ENCODE data around the gene MSRB1. TPM values are rescaled to one million over a fixed set of nuclear protein-coding genes. Genes with fewer than 3 reads are reported as not detected.

Gene MSRB1
- total and polyA plus RNA-seq, 8 donors, result 29.7 to 94.4 (median 57.0) TPM

- DNase-seq (peak in 3 of 6 donors; percentile 33 to 80 (median 58)), FAIRE-seq (no peak), ATAC-seq (peak; percentile 1 to 14 (median 4))
- peaks cover 0 to 24% (median 14%) of the 10 kb centered on the region in 3 donors for H3K36me3 ChIP-seq
- no peak for TF ChIP-seq CTCF (IDR thresholded peaks at IDR 0.05)
- no peaks in the 10 kb centered on the region for H3K27me3 ChIP-seq
- H3K4me3 ChIP-seq, result peak overlapping the region; percentile 85 to 99 (median 98)
- H3K9me3 ChIP-seq, result no peaks in the 10 kb centered on the region
- 2% methylated on average over 22 of the region's 22 CpGs for WGBS, 2 donors
- peaks cover 0 to 13% (median 12%) of the 10 kb centered on the region in 3 donors for H3K4me1 ChIP-seq
- intact Hi-C loops (cut with DNase I), result no loop called here
- H3K27ac ChIP-seq, result no peak overlapping the region
Measured at GRCh38 chr16:1972490-1972877, 29.5 kb upstream of the MSRB1 start.

GRCh38 chr16:1971796-1972489, 28.9 kb upstream of the MSRB1 start, which contains the start of gene TBL3:
TSS of gene TBL3 (plus strand) at chr16:1972053. CDS start at chr16:1972165, 112 bp downstream.
- FAIRE-seq, result no peak
- 0 to 1% methylated on average over 65 to 78 of the region's 78 CpGs for WGBS, 2 donors
- Histone ChIP-seq H3K27me3 (no peaks in the 10 kb centered on the region), H3K4me3 (peak within 1 kb of the TSS; percentile 85 to 99 (median 98)), H3K4me1 (peaks cover 0 to 13% (median 12%) of the 10 kb centered on the region in 3 donors), H3K27ac (peak within 1 kb of the TSS; percentile 87 to 93 (median 92)), H3K9me3 (no peaks in the 10 kb centered on the region), H3K36me3 (peaks cover 0 to 19% (median 14%) of the 10 kb centered on the region in 3 donors)
- TF ChIP-seq CTCF (IDR thresholded peaks at IDR 0.05), result no peak
- DNase-seq, result peak; percentile 89 to 97 (median 94)
- intact Hi-C loops (cut with DNase I), result no loop called here
- ATAC-seq, result peak; percentile 94 to 97 (median 96)

GRCh38 chr16:1968146-1968953, 25.4 kb upstream of the MSRB1 start:
- Histone ChIP-seq H3K27me3 (no peaks in the 10 kb centered on the region), H3K36me3 (no peaks in the 10 kb centered on the region), H3K4me3 (no peak overlapping the region), H3K4me1 (peaks cover 0 to 23% (median 15%) of the 10 kb centered on the region in 3 donors), H3K9me3 (no peaks in the 10 kb centered on the region), H3K27ac (no peak overlapping the region)
- intact Hi-C loops (cut with DNase I), result no loop called here
- FAIRE-seq (no peak), DNase-seq (peak in 2 of 6 donors; percentile 45 to 67), ATAC-seq (no peak)
- TF ChIP-seq CTCF (IDR thresholded peaks at IDR 0.05), result no peak
- WGBS, 2 donors, result 86 to 90% methylated on average over 41 of the region's 41 CpGs

- Histone ChIP-seq H3K27ac (peak within 1 kb of the TSS in 1 of 4 donors; percentile 91), H3K9me3 (no peaks in the 10 kb centered on the region), H3K27me3 (no peaks in the 10 kb centered on the region), H3K4me3 (peak within 1 kb of the TSS; percentile 74 to 96 (median 88)), H3K4me1 (peaks cover 0 to 18% (median 11%) of the 10 kb centered on the region in 3 donors), H3K36me3 (peaks cover 0 to 16% (median 8%) of the 10 kb centered on the region in 3 donors)
- 94 to 96% methylated on average over 6 of the region's 6 CpGs for WGBS, 2 donors
- TF ChIP-seq CTCF (IDR thresholded peaks at IDR 0.05), result no peak
- FAIRE-seq (no peak), DNase-seq (peak in 1 of 6 donors; percentile 60), ATAC-seq (no peak)
- intact Hi-C loops (cut with DNase I), result no loop called here
Measured at GRCh38 chr16:1966460-1966859, 23.5 kb upstream of the MSRB1 start, which contains the start of gene RNF151. TSS of gene RNF151 (plus strand) at chr16:1966856. CDS start at chr16:1966882, 26 bp downstream.
